ENCODE results near the gene KCNAB1.
A peak's percentile ranks its signal among the peaks of the same experiment; 100 is the strongest.

Gene KCNAB1

GRCh38 chr3:156140001-156140595 lies 19.7 kb downstream of the KCNAB1 start:
- no peak for DNase-seq

GRCh38 chr3:156142702-156143101 lies 22.3 kb downstream of the KCNAB1 start:
- no peak for DNase-seq

GRCh38 chr3:156143136-156143535 lies 22.8 kb downstream of the KCNAB1 start:
- DNase-seq = no peak

GRCh38 chr3:156144060-156144459 lies 23.7 kb downstream of the KCNAB1 start:
- no peak for DNase-seq

- DNase-seq = no peak
Measured at GRCh38 chr3:156145866-156146265, 25.5 kb downstream of the KCNAB1 start.

- no peak for DNase-seq
Measured at GRCh38 chr3:156148345-156148945, 28.1 kb downstream of the KCNAB1 start.

- no peak for DNase-seq
Measured at GRCh38 chr3:156148946-156149381, 28.6 kb downstream of the KCNAB1 start.

GRCh38 chr3:156149876-156150275 lies 29.5 kb downstream of the KCNAB1 start:
- DNase-seq = no peak

GRCh38 chr3:156150434-156151066 lies 30.2 kb downstream of the KCNAB1 start:
- DNase-seq = peak in 1 of 2 experiments; percentile 66

- DNase-seq = peak; percentile 56 to 85
Measured at GRCh38 chr3:156151824-156152428, 31.5 kb downstream of the KCNAB1 start.

- DNase-seq = no peak
Measured at GRCh38 chr3:156158656-156159295, 38.4 kb downstream of the KCNAB1 start.

- no peak for DNase-seq
Measured at GRCh38 chr3:156160647-156161046, 40.3 kb downstream of the KCNAB1 start.

- no peak for DNase-seq
Measured at GRCh38 chr3:156161172-156161571, 40.8 kb downstream of the KCNAB1 start.

- DNase-seq = no peak
Measured at GRCh38 chr3:156163848-156164247, 43.5 kb downstream of the KCNAB1 start.

- DNase-seq = no peak
Measured at GRCh38 chr3:156166808-156167207, 46.4 kb downstream of the KCNAB1 start.

GRCh38 chr3:156170571-156170970 lies 50.2 kb downstream of the KCNAB1 start:
- DNase-seq = no peak

GRCh38 chr3:156171281-156172267 lies 51.2 kb downstream of the KCNAB1 start:
- no peak for DNase-seq

- no peak for DNase-seq
Measured at GRCh38 chr3:156172536-156172935, 52.2 kb downstream of the KCNAB1 start.

- DNase-seq = peak in 1 of 2 experiments; percentile 30
Measured at GRCh38 chr3:156174229-156174847, 54.0 kb downstream of the KCNAB1 start.

GRCh38 chr3:156175570-156175969 lies 55.2 kb downstream of the KCNAB1 start:
- DNase-seq = no peak

GRCh38 chr3:156176048-156176447 lies 55.7 kb downstream of the KCNAB1 start:
- DNase-seq = no peak
